ENCODE measurements around the gene GEMIN4. TPM values are rescaled to one million over a fixed set of nuclear protein-coding genes. Genes with fewer than 3 reads are reported as not detected.

The GEMIN4 gene
- total RNA-seq, 1 experiment from 2014 or later: 47.4 TPM

DNA sequence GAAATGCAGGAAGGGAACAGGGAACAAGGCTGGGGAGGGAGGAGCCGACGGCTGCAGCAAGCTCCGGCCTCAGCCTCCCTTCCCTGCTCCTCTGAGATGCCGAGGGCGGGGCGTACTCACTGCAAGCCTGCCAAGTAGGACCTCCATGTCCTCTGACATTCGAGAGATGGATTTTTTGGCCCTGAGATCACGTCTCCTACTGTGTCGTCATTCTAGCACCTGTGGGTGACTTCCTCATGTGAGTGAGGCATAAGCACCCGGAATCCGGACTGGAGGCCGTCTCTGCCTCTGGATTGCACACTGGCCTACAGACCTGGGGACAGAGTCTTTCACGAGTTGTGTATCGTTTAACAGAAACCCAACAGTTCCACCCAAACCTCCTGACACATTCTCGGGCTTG is 44.5 kb upstream of the GEMIN4 start:
- Histone ChIP-seq H3K9me2 (ENCODE audit: insufficient read depth) (no peaks in the 10 kb centered on the region), H3K4me3 (no peak overlapping the region), H3K27ac (no peak overlapping the region), H3K4me2 (no peak overlapping the region), H3K79me2 (ENCODE audit: low read depth) (no peaks in the 10 kb centered on the region), H3K36me3 (ENCODE audit: low read depth) (no peaks in the 10 kb centered on the region), H3K4me1 (replicated peaks; ENCODE audit: insufficient read depth) (no peaks in the 10 kb centered on the region), H3F3A (ENCODE audit: insufficient read depth, low read depth) (peaks cover 7% of the 10 kb centered on the region; the same call in 1 of the 2 replicates), H3K27me3 (ENCODE audit: insufficient read depth, low read depth) (no peaks in the 10 kb centered on the region), H2AFZ (no peak overlapping the region), H4K20me1 (ENCODE audit: insufficient read depth) (peaks cover 19% of the 10 kb centered on the region), H3K9me3 (ENCODE audit: insufficient read depth, low read depth) (no peaks in the 10 kb centered on the region)
- BruUV-seq (replicated peaks): no TSS peak
- no peak for TF ChIP-seq EZH2 (IDR thresholded peaks at IDR 0.05; ENCODE audit: low read depth)
- TF ChIP-seq, protein P1, sequence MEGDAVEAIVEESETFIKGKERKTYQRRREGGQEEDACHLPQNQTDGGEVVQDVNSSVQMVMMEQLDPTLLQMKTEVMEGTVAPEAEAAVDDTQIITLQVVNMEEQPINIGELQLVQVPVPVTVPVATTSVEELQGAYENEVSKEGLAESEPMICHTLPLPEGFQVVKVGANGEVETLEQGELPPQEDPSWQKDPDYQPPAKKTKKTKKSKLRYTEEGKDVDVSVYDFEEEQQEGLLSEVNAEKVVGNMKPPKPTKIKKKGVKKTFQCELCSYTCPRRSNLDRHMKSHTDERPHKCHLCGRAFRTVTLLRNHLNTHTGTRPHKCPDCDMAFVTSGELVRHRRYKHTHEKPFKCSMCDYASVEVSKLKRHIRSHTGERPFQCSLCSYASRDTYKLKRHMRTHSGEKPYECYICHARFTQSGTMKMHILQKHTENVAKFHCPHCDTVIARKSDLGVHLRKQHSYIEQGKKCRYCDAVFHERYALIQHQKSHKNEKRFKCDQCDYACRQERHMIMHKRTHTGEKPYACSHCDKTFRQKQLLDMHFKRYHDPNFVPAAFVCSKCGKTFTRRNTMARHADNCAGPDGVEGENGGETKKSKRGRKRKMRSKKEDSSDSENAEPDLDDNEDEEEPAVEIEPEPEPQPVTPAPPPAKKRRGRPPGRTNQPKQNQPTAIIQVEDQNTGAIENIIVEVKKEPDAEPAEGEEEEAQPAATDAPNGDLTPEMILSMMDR (conservative IDR thresholded peaks at IDR 0.05): no peak
- no peak for DNase-seq
- POLR2A ChIA-PET (ENCODE audit: unreplicated experiment): interaction anchor here (0.7 kb wide), 1 partner anchor 184 kb away, joined by 7 read pairs; no protein-coding TSS in a partner anchor
- intact Hi-C loops (cut with micrococcal nuclease; ENCODE audit: unreplicated experiment): no loop called here
- CTCF ChIA-PET: interaction anchor here (1.0 to 1.1 kb wide), 2 partner anchors 184 to 200 kb away, joined by 5 to 6 read pairs; partner anchors contain the start of genes NXN and TIMM22

DNA sequence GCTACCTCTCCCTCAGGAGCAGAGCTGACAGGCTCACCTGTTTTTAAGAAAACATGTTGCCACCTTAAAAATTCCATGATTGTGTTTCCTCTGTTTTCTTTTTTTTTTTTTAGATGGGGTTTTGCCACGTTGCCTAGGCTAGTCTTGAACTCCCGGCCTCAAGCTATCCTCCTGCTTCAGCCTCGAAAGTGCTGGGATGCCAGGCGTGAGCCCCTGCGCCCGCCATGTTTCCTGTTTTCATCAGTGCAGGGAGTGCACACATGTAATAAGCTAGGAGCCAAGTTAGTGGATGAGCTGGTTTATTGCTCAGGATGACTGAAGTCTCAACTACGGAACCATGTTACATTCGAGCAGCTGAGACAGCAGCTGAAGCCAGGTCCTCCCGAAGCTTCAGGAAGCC is 43.7 kb upstream of the GEMIN4 start:
- Histone ChIP-seq H3K4me1 (replicated peaks; ENCODE audit: insufficient read depth) (no peaks in the 10 kb centered on the region), H2AFZ (no peak overlapping the region), H3F3A (ENCODE audit: insufficient read depth, low read depth) (peaks cover 10% of the 10 kb centered on the region; the same call in 1 of the 2 replicates), H3K4me3 (no peak overlapping the region), H4K20me1 (ENCODE audit: insufficient read depth) (peaks cover 26% of the 10 kb centered on the region), H3K9me3 (ENCODE audit: insufficient read depth, low read depth) (no peaks in the 10 kb centered on the region), H3K27me3 (ENCODE audit: insufficient read depth, low read depth) (no peaks in the 10 kb centered on the region), H3K36me3 (ENCODE audit: low read depth) (0 out of 2 replicates have a peak, but pooled peaks cover 4% of the 10 kb centered on the region), H3K79me2 (ENCODE audit: low read depth) (no peaks in the 10 kb centered on the region), H3K27ac (no peak overlapping the region), H3K4me2 (no peak overlapping the region), H3K9me2 (ENCODE audit: insufficient read depth) (no peaks in the 10 kb centered on the region)
- CTCF ChIA-PET: interaction anchor here (0.7 to 1.1 kb wide), 3 partner anchors 41 to 201 kb away, joined by 4 to 6 read pairs (median 5); partner anchors contain the start of genes NXN and TIMM22
- intact Hi-C loops (cut with micrococcal nuclease; ENCODE audit: unreplicated experiment): loop anchor here (2.0 kb wide), 1 partner anchor 185 kb away; no protein-coding TSS in a partner anchor
- TF ChIP-seq EZH2 (IDR thresholded peaks at IDR 0.05; ENCODE audit: low read depth): no peak
- TF ChIP-seq, protein P1 (conservative IDR thresholded peaks at IDR 0.05): no peak
- POLR2A ChIA-PET (ENCODE audit: unreplicated experiment): interaction anchor here (0.7 kb wide), 1 partner anchor 185 kb away, joined by 7 read pairs; no protein-coding TSS in a partner anchor
- BruUV-seq (replicated peaks): no TSS peak
- no peak for DNase-seq

DNA sequence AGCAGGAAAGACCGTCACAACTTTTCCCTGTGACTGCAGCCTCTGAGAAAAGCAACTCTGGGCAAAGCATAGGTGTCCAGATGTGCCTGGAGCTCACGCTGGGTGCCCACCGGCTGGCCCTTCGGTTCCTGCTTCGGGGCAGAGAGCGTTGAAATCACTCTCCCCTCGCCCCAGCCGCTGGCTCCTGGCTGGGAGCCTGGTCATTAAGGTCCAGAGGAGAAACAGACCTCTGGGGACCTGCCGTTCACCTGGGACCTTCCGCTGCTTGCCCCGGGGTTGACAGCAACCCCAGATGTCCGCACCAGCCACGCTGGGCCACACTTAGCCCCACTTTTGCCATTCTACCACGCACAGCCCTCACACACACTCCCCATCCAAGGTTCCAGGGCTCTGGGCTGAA is 43.2 kb upstream of the GEMIN4 start:
- H4K20me1 ChIP-seq (ENCODE audit: insufficient read depth): peaks cover 26% of the 10 kb centered on the region
- 0 out of 2 replicates have a peak, but pooled peaks cover 4% of the 10 kb centered on the region for H3K36me3 ChIP-seq (ENCODE audit: low read depth)
- no peaks in the 10 kb centered on the region for H3K4me1 ChIP-seq (replicated peaks; ENCODE audit: insufficient read depth)
- H3K4me2 ChIP-seq: no peak overlapping the region
- no peak overlapping the region for H3K27ac ChIP-seq
- H3F3A ChIP-seq (ENCODE audit: insufficient read depth, low read depth): peaks cover 10% of the 10 kb centered on the region; the same call in 1 of the 2 replicates
- TF ChIP-seq, protein P1 (conservative IDR thresholded peaks at IDR 0.05): no peak
- TF ChIP-seq EZH2 (IDR thresholded peaks at IDR 0.05; ENCODE audit: low read depth): no peak
- H3K27me3 ChIP-seq (ENCODE audit: insufficient read depth, low read depth): no peaks in the 10 kb centered on the region
- H2AFZ ChIP-seq: no peak overlapping the region
- H3K9me3 ChIP-seq (ENCODE audit: insufficient read depth, low read depth): no peaks in the 10 kb centered on the region
- intact Hi-C loops (cut with micrococcal nuclease; ENCODE audit: unreplicated experiment): loop anchor here (2.0 kb wide), 1 partner anchor 186 kb away; no protein-coding TSS in a partner anchor
- BruUV-seq (replicated peaks): no TSS peak
- DNase-seq: no peak
- POLR2A ChIA-PET (ENCODE audit: unreplicated experiment): no interaction called here
- CTCF ChIA-PET: interaction anchor here (1.0 kb wide), 1 partner anchor 185 kb away, joined by 6 read pairs; the partner anchor contains the start of gene NXN
- no peaks in the 10 kb centered on the region for H3K9me2 ChIP-seq (ENCODE audit: insufficient read depth)
- no peaks in the 10 kb centered on the region for H3K79me2 ChIP-seq (ENCODE audit: low read depth)
- no peak overlapping the region for H3K4me3 ChIP-seq
